HL-60 (cell line): Measurements from ENCODE around the gene CCL8.

Experiments used
- CTCF ChIP-seq: IDR thresholded peaks from one replicate; pipeline ENCODE4 v1.5.1; 2011; ENCODE audit warnings: low read length, control low read depth, inconsistent platforms; ENCODE audit not compliant: insufficient read depth
- GABPA ChIP-seq: IDR thresholded peaks from 2 replicates; pipeline ENCODE4 v1.6.1; 2012; ENCODE audit warnings: low read depth
- POLR2AphosphoS5 ChIP-seq: IDR thresholded peaks from 2 replicates; pipeline ENCODE4 v1.6.1; 2012; ENCODE audit warnings: low read depth
- REST ChIP-seq: IDR thresholded peaks from 2 replicates; pipeline ENCODE4 v1.6.1; 2012; ENCODE audit warnings: low read depth; ENCODE audit not compliant: insufficient replicate concordance

- TF ChIP-seq CTCF (no peak), REST (no peak), GABPA (no peak), POLR2AphosphoS5 (no peak)
These were observed 35.7 kb upstream of the CCL8 start for GRCh38 chr17:34283571-34283970.
